GM23338 (cell line): Measurements from ENCODE around the gene SLC50A1.

Experiments used
- CREB1 ChIP-seq: fragments of 250-450 bp; sonication (Bioruptor Pico); IDR thresholded peaks from 2 replicates; pipeline ENCODE4 v1.5.0; 2020; ENCODE audit warnings: low read depth, mild to moderate bottlenecking, moderate library complexity
- EZH2 ChIP-seq: fragments of 200-600 bp; sonication (generic); IDR thresholded peaks from one replicate; pipeline ENCODE4 v1.8.0; 2017; ENCODE audit warnings: antibody characterized with exemption, mild to moderate bottlenecking, low read depth; ENCODE audit not compliant: unreplicated experiment
- EZH2phosphoT487 ChIP-seq: fragments of 200-600 bp; sonication (generic); IDR thresholded peaks from one replicate; pipeline ENCODE4 v1.8.1; 2018; ENCODE audit warnings: antibody characterized with exemption; ENCODE audit not compliant: unreplicated experiment
- JUNB ChIP-seq: IDR thresholded peaks from one replicate; pipeline ENCODE4 v1.6.1; 2016; ENCODE audit warnings: antibody characterized with exemption; ENCODE audit not compliant: unreplicated experiment
- POLR2AphosphoS5 ChIP-seq: IDR thresholded peaks from 2 replicates; pipeline ENCODE4 v1.6.1; 2016; ENCODE audit warnings: antibody characterized with exemption, low read depth
- REST ChIP-seq: IDR thresholded peaks from one replicate; pipeline ENCODE4 v1.6.1; 2018; ENCODE audit warnings: antibody characterized with exemption; ENCODE audit not compliant: unreplicated experiment
- STAT1 ChIP-seq: IDR thresholded peaks from one replicate; pipeline ENCODE4 v1.6.1; 2016; ENCODE audit warnings: antibody characterized with exemption; ENCODE audit not compliant: unreplicated experiment
- ZNF114 ChIP-seq: fragments of 250-450 bp; sonication (Bioruptor Pico); IDR thresholded peaks from 2 replicates; pipeline ENCODE4 v1.5.0; 2020; ENCODE audit warnings: mild to moderate bottlenecking, moderate library complexity
- TF ChIP-seq, protein P1 (sequence below), 2 experiments: fragments of 200-600 bp in 1 of 2; sonication (generic) in 1 of 2; conservative IDR thresholded peaks; 2 replicates each; pipeline versions ENCODE4 v1.5.1 to v1.6.1; 2016 to 2017; ENCODE audit warnings: antibody characterized with exemption in 2 of 2, low read depth in 2 of 2, mild to moderate bottlenecking in 2 of 2, moderate library complexity in 1 of 2

- TF ChIP-seq EZH2 (no peak), CREB1 (CRISPR knock-in tag) (no peak), POLR2AphosphoS5 (no peak), REST (no peak), STAT1 (no peak), ZNF114 (CRISPR knock-in tag) (no peak), JUNB (no peak), EZH2phosphoT487 (no peak)
- TF ChIP-seq, protein P1, sequence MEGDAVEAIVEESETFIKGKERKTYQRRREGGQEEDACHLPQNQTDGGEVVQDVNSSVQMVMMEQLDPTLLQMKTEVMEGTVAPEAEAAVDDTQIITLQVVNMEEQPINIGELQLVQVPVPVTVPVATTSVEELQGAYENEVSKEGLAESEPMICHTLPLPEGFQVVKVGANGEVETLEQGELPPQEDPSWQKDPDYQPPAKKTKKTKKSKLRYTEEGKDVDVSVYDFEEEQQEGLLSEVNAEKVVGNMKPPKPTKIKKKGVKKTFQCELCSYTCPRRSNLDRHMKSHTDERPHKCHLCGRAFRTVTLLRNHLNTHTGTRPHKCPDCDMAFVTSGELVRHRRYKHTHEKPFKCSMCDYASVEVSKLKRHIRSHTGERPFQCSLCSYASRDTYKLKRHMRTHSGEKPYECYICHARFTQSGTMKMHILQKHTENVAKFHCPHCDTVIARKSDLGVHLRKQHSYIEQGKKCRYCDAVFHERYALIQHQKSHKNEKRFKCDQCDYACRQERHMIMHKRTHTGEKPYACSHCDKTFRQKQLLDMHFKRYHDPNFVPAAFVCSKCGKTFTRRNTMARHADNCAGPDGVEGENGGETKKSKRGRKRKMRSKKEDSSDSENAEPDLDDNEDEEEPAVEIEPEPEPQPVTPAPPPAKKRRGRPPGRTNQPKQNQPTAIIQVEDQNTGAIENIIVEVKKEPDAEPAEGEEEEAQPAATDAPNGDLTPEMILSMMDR (conservative IDR thresholded peaks at IDR 0.05; ENCODE audit: low read depth in 2 of 2): no peak
These were observed 23.3 kb downstream of the SLC50A1 start for GRCh38 chr1:155158991-155159390.
